MM.1S (cell line): ENCODE measurements around the gene GPR137.

Experiments
- DNase-seq: peaks from one replicate; pipeline ENCODE4 v3.0.0-alpha.2; 2015
- H2AFZ ChIP-seq: fragments of 300-600 bp; sonication (generic); 2 replicates; pipeline ENCODE4 v1.6.0; 2016; ENCODE audit warnings: antibody characterized with exemption, low read length
- H3F3A ChIP-seq: fragments of 300-600 bp; sonication (generic); 2 replicates; pipeline ENCODE4 v1.6.1; 2016; ENCODE audit warnings: mild to moderate bottlenecking, antibody characterized with exemption, low read length, moderate library complexity, mixed read lengths; ENCODE audit not compliant: insufficient read depth
- H3K27ac ChIP-seq: fragments of 300-600 bp; sonication (generic); 2 replicates; pipeline ENCODE4 v1.5.1; 2016; ENCODE audit warnings: mild to moderate bottlenecking, low read length
- H3K27me3 ChIP-seq: fragments of 300-600 bp; sonication (generic); replicated peaks from 2 replicates; pipeline ENCODE4 v1.6.0; 2016; ENCODE audit warnings: low read length; ENCODE audit not compliant: insufficient read depth
- H3K36me3 ChIP-seq: fragments of 300-600 bp; sonication (generic); replicated peaks from 2 replicates; pipeline ENCODE4 v1.6.1; 2016; ENCODE audit warnings: mild to moderate bottlenecking, low read length, mixed read lengths; ENCODE audit not compliant: insufficient read depth
- H3K4me1 ChIP-seq: fragments of 300-600 bp; sonication (generic); 2 replicates; pipeline ENCODE4 v1.6.1; 2016; ENCODE audit warnings: low read length, mixed read lengths
- H3K4me2 ChIP-seq: fragments of 300-600 bp; sonication (generic); 2 replicates; pipeline ENCODE4 v1.6.0; 2016; ENCODE audit warnings: low read depth, low read length
- H3K4me3 ChIP-seq: fragments of 300-600 bp; sonication (generic); 2 replicates; pipeline ENCODE4 v1.5.1; 2016; ENCODE audit warnings: low read length, mixed read lengths
- H3K79me2 ChIP-seq: fragments of 300-600 bp; sonication (generic); 2 replicates; pipeline ENCODE4 v1.6.1; 2016; ENCODE audit warnings: mixed run types, low read length, mixed read lengths
- H3K9ac ChIP-seq: fragments of 300-600 bp; sonication (generic); 2 replicates; pipeline ENCODE4 v1.6.1; 2016; ENCODE audit warnings: low read length, mixed read lengths
- H3K9me2 ChIP-seq: fragments of 300-600 bp; sonication (generic); replicated peaks from 2 replicates; pipeline ENCODE4 v1.6.1; 2016; ENCODE audit warnings: mild to moderate bottlenecking, low read length, mixed read lengths; ENCODE audit not compliant: insufficient read depth
- H3K9me3 ChIP-seq: fragments of 300-600 bp; sonication (generic); replicated peaks from 2 replicates; pipeline ENCODE4 v1.6.1; 2016; ENCODE audit warnings: mild to moderate bottlenecking, low read length, mixed read lengths; ENCODE audit not compliant: insufficient read depth
- H4K20me1 ChIP-seq: fragments of 300-600 bp; sonication (generic); 2 replicates; pipeline ENCODE4 v1.6.1; 2016; ENCODE audit warnings: mild to moderate bottlenecking, low read length, moderate library complexity, mixed read lengths; ENCODE audit not compliant: insufficient read depth
- EZH2 ChIP-seq: fragments of 300-600 bp; sonication (generic); optimal IDR thresholded peaks from 2 replicates; pipeline ENCODE3; 2017; ENCODE audit warnings: low read depth, mild to moderate bottlenecking, antibody characterized with exemption, low read length, mixed read lengths
- EZH2phosphoT487 ChIP-seq: fragments of 300-600 bp; sonication (generic); IDR thresholded peaks from 2 replicates; pipeline ENCODE4 v1.6.1; 2018; ENCODE audit warnings: antibody characterized with exemption, low read length
- TF ChIP-seq, protein P1 (sequence below): fragments of 300-600 bp; sonication (generic); IDR thresholded peaks from 2 replicates; pipeline ENCODE4 v1.5.1; 2016; ENCODE audit warnings: antibody characterized with exemption, low read length, mixed read lengths

The GPR137 gene

GRCh38 chr11:64296830-64297698 lies 11.4 kb downstream of the GPR137 start:
- Histone ChIP-seq H3K4me2 (no peak overlapping the region), H3K36me3 (no peaks in the 10 kb centered on the region), H3K4me1 (peaks cover 6% of the 10 kb centered on the region), H3F3A (no peaks in the 10 kb centered on the region), H3K79me2 (no peaks in the 10 kb centered on the region), H2AFZ (no peak overlapping the region), H3K4me3 (no peak overlapping the region), H4K20me1 (no peaks in the 10 kb centered on the region), H3K27ac (no peak overlapping the region), H3K9me2 (no peaks in the 10 kb centered on the region), H3K27me3 (peaks cover 89% of the 10 kb centered on the region), H3K9me3 (no peaks in the 10 kb centered on the region), H3K9ac (no peak overlapping the region)
- no peak for TF ChIP-seq EZH2
- DNase-seq, result no peak

DNA sequence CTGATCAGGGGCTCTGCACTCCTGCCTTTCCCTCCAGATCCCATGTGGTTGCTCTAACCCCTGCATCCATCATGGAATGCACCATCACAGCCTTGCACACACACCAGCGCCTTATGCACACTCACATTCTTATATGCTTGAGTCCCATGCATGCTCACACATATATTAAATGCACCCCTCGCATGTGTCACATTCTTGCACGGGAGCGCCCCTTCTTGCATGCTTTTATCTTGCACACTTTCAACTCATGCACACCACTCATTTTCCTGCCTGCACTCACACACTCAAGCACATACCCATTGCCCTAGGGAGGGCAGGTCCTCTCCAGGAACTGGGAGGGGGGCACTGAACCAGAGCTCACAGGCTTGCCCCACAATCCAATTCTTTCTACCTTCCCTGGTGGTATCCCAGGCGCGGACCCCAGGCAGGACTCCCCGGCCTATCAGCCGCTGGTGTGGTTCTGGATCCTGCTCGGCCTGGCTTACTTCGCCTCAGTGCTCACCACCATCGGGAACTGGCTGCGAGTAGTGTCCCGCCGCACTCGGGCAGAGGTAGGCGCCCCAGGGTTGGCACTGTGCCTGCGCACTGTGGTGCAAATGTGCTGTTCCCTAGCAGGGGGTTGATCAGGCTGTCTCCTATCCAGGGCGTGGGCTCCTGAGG lies 12.2 kb downstream of the GPR137 start:
- Histone ChIP-seq H3K9me2 (no peaks in the 10 kb centered on the region), H4K20me1 (no peaks in the 10 kb centered on the region), H3K79me2 (no peaks in the 10 kb centered on the region), H3F3A (no peaks in the 10 kb centered on the region), H3K9me3 (no peaks in the 10 kb centered on the region), H3K36me3 (no peaks in the 10 kb centered on the region), H3K4me3 (no peak overlapping the region), H3K27me3 (peaks cover 81% of the 10 kb centered on the region), H3K9ac (no peak overlapping the region), H3K4me2 (no peak overlapping the region), H3K4me1 (peaks cover 6% of the 10 kb centered on the region), H3K27ac (no peak overlapping the region), H2AFZ (no peak overlapping the region)
- DNase-seq, result peak; percentile 1
- no peak; the same call in 1 of the 2 replicates for TF ChIP-seq EZH2phosphoT487

GRCh38 chr11:64298966-64299846 lies 13.6 kb downstream of the GPR137 start:
- Histone ChIP-seq H3F3A (peaks cover 11% of the 10 kb centered on the region), H3K9me3 (no peaks in the 10 kb centered on the region), H2AFZ (no peak overlapping the region), H4K20me1 (no peaks in the 10 kb centered on the region), H3K9ac (no peak overlapping the region), H3K27ac (no peak overlapping the region), H3K4me3 (no peak overlapping the region), H3K27me3 (peaks cover 71% of the 10 kb centered on the region), H3K9me2 (no peaks in the 10 kb centered on the region), H3K79me2 (no peaks in the 10 kb centered on the region), H3K4me1 (peaks cover 16% of the 10 kb centered on the region), H3K36me3 (no peaks in the 10 kb centered on the region), H3K4me2 (no peak overlapping the region)
- no peak for TF ChIP-seq EZH2
- TF ChIP-seq EZH2phosphoT487, result no peak
- DNase-seq, result peak; percentile 4

GRCh38 chr11:64299847-64300648 lies 14.4 kb downstream of the GPR137 start, which contains the start of gene CATSPERZ:
Gene CATSPERZ (plus strand): TSS chr11:64300358. CDS start chr11:64300411, 53 bp downstream.
- peak; percentile 1 for DNase-seq
- Histone ChIP-seq H3K79me2 (no peaks in the 10 kb centered on the region), H2AFZ (peak within 1 kb of the TSS; percentile 23), H3K9me3 (no peaks in the 10 kb centered on the region), H3K4me2 (peak within 1 kb of the TSS; percentile 87), H3K4me1 (peaks cover 16% of the 10 kb centered on the region), H3K4me3 (peak within 1 kb of the TSS; percentile 42), H3F3A (peaks cover 18% of the 10 kb centered on the region), H4K20me1 (no peaks in the 10 kb centered on the region), H3K36me3 (no peaks in the 10 kb centered on the region), H3K9ac (no peak within 1 kb of the TSS), H3K9me2 (no peaks in the 10 kb centered on the region), H3K27ac (no peak within 1 kb of the TSS), H3K27me3 (peaks cover 63% of the 10 kb centered on the region)
- TF ChIP-seq EZH2phosphoT487 (no peak), EZH2 (no peak)
- TF ChIP-seq, protein P1, sequence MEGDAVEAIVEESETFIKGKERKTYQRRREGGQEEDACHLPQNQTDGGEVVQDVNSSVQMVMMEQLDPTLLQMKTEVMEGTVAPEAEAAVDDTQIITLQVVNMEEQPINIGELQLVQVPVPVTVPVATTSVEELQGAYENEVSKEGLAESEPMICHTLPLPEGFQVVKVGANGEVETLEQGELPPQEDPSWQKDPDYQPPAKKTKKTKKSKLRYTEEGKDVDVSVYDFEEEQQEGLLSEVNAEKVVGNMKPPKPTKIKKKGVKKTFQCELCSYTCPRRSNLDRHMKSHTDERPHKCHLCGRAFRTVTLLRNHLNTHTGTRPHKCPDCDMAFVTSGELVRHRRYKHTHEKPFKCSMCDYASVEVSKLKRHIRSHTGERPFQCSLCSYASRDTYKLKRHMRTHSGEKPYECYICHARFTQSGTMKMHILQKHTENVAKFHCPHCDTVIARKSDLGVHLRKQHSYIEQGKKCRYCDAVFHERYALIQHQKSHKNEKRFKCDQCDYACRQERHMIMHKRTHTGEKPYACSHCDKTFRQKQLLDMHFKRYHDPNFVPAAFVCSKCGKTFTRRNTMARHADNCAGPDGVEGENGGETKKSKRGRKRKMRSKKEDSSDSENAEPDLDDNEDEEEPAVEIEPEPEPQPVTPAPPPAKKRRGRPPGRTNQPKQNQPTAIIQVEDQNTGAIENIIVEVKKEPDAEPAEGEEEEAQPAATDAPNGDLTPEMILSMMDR, result no peak
